ENCODE data around the gene RAG1.

- TF ChIP-seq EZH2 (IDR thresholded peaks at IDR 0.05; ENCODE audit: borderline replicate concordance, low read length): no peak
- no peak for TF ChIP-seq CTCF (IDR thresholded peaks at IDR 0.05; ENCODE audit: low read length)
These were observed at the start of gene RAG1 for GRCh38 chr11:36567694-36568093.

Data from OCI-LY1 (cell line).